CD4-positive, alpha-beta memory T cell (primary cell): ENCODE measurements around the gene GPR52. TPM values are rescaled to one million over a fixed set of nuclear protein-coding genes. Genes with fewer than 3 reads are reported as not detected.
"Not testable (repeated sequence)": the region's sequence is repeated elsewhere in the genome, so short reads cannot be mapped to it uniquely, and the experiment has no call there.

Source experiments
- CTCF ChIA-PET: fragments of 350-600 bp; sonication (Branson Sonifier 250); formaldehyde crosslinking; loops from one replicate; lab custom pipeline; 2021; ENCODE audit warnings: inconsistent platforms; ENCODE audit not compliant: partially characterized antibody; lab: Charles Lee
- POLR2A ChIA-PET: fragments of 350-600 bp; sonication (Branson Sonifier 250); formaldehyde crosslinking; loops from one replicate; lab custom pipeline; 2021; ENCODE audit not compliant: partially characterized antibody; lab: Charles Lee
- DNase-seq, 5 donors: peaks; one replicate each; pipeline versions ENCODE4 v3.0.0 to v3.0.0-alpha.2; 2020 to 2022; ENCODE audit warnings: mixed read lengths in 1 of 5
- H3K27ac ChIP-seq: one replicate; pipeline ENCODE4 v1.7.0; 2013; ENCODE audit warnings: low read depth, low read length
- H3K27me3 ChIP-seq: 2 replicates; pipeline ENCODE4 v1.7.0; 2013; ENCODE audit warnings: mild to moderate bottlenecking, low read length, moderate library complexity; ENCODE audit not compliant: insufficient read depth
- H3K36me3 ChIP-seq: 2 replicates; pipeline ENCODE4 v1.7.0; 2013; ENCODE audit warnings: mild to moderate bottlenecking, low read length, moderate library complexity; ENCODE audit not compliant: insufficient read depth
- H3K4me1 ChIP-seq: 2 replicates; pipeline ENCODE4 v1.7.0; 2013; ENCODE audit warnings: mild to moderate bottlenecking, low read length, moderate library complexity; ENCODE audit not compliant: insufficient read depth
- H3K4me3 ChIP-seq, 2 donors: one replicate each; pipeline ENCODE4 v1.7.0; 2013; ENCODE audit warnings: low read length in 2 of 2, mild to moderate bottlenecking in 1 of 2
- H3K9me3 ChIP-seq, 2 donors: one replicate each; pipeline ENCODE4 v1.7.0; 2013; ENCODE audit warnings: low read length in 2 of 2, control low read depth in 1 of 2; ENCODE audit not compliant: control insufficient read depth in 1 of 2
- H3K27ac Mint-ChIP-seq, 7 donors: one replicate each; pipeline ENCODE4 v1.8.0; 2020 to 2021; ENCODE audit warnings: mixed read lengths in 7 of 7, mild to moderate bottlenecking in 6 of 7, inconsistent platforms in 3 of 7, moderate library complexity in 3 of 7
- H3K27me3 Mint-ChIP-seq, 2 donors: one replicate each; pipeline ENCODE4 v1.8.0; 2020 to 2021; ENCODE audit warnings: mixed read lengths in 2 of 2
- H3K36me3 Mint-ChIP-seq, 2 donors: one replicate each; pipeline ENCODE4 v1.8.0; 2020 to 2021; ENCODE audit warnings: mixed read lengths in 2 of 2, inconsistent platforms in 1 of 2, mild to moderate bottlenecking in 1 of 2
- H3K4me1 Mint-ChIP-seq, 4 donors: one replicate each; pipeline ENCODE4 v1.8.0; 2020 to 2021; ENCODE audit warnings: mixed read lengths in 4 of 4, mild to moderate bottlenecking in 1 of 4
- H3K4me3 Mint-ChIP-seq, 8 donors: one replicate each; pipeline ENCODE4 v1.8.0; 2020 to 2021; ENCODE audit warnings: mixed read lengths in 8 of 8, mild to moderate bottlenecking in 7 of 8, moderate library complexity in 6 of 8, inconsistent platforms in 3 of 8
- H3K9me3 Mint-ChIP-seq, 8 donors: one replicate each; pipeline ENCODE4 v1.8.0; 2020 to 2021; ENCODE audit warnings: mixed read lengths in 8 of 8, mild to moderate bottlenecking in 5 of 8, inconsistent platforms in 3 of 8, moderate library complexity in 1 of 8
- intact Hi-C: fragments of 100-400 bp; cut with micrococcal nuclease; formaldehyde crosslinking; loops from one replicate; pipeline ENCODE4 v1.15.1; 2023
- polyA plus RNA-seq, 2 donors: library from polyadenylated mRNA; unstranded; fragments of 300-500 nt; fragmentation: Illumina TruSeq; gene quantifications; one replicate each; pipeline ENCODE4 v1.2.3, GENCODE V29; 2021
- total RNA-seq, 2 experiments: library from RNA; stranded (reverse); gene quantifications; one replicate each; pipeline ENCODE4 v1.2.3, GENCODE V29; 2021

Gene GPR52
- total and polyA plus RNA-seq, 4 experiments from 2014 or later = 1.6 to 3.4 TPM; not detected in 2

- Mint-ChIP-seq H3K36me3 (peaks cover 5 to 35% of the 10 kb centered on the region in 2 donors), H3K27ac (no peak overlapping the region), H3K27me3 (no peaks in the 10 kb centered on the region), H3K9me3 (peaks cover 0 to 9% (median 3%) of the 10 kb centered on the region in 8 donors), H3K4me1 (peaks cover 24 to 28% (median 25%) of the 10 kb centered on the region in 4 donors), H3K4me3 (no peak overlapping the region)
- H3K36me3 ChIP-seq = no peaks in the 10 kb centered on the region
- ChIA-PET POLR2A (no interaction called here), CTCF (no interaction called here)
- H3K4me3 ChIP-seq = no peak overlapping the region
- H3K27me3 ChIP-seq = no peaks in the 10 kb centered on the region
- no peak overlapping the region for H3K27ac ChIP-seq
- no peaks in the 10 kb centered on the region for H3K4me1 ChIP-seq
- no peak for DNase-seq
- intact Hi-C loops = no loop called here
- H3K9me3 ChIP-seq = no peaks in the 10 kb centered on the region
Measured at GRCh38 chr1:174408146-174408545, 39.6 kb upstream of the GPR52 start.

GRCh38 chr1:174409801-174410200, 38.0 kb upstream of the GPR52 start:
- POLR2A ChIA-PET, intact Hi-C loops, H3K27me3 Mint-ChIP-seq, H3K4me3 Mint-ChIP-seq, H3K27ac ChIP-seq, H3K9me3 Mint-ChIP-seq, H3K27me3 ChIP-seq, H3K4me3 ChIP-seq, H3K4me1 ChIP-seq, H3K36me3 ChIP-seq, H3K27ac Mint-ChIP-seq, CTCF ChIA-PET, DNase-seq, H3K9me3 ChIP-seq: not testable (repeated sequence)
- Mint-ChIP-seq H3K36me3 (peaks cover 5 to 32% of the 10 kb centered on the region in 2 donors), H3K4me1 (peaks cover 27 to 39% (median 37%) of the 10 kb centered on the region in 4 donors)

DNA sequence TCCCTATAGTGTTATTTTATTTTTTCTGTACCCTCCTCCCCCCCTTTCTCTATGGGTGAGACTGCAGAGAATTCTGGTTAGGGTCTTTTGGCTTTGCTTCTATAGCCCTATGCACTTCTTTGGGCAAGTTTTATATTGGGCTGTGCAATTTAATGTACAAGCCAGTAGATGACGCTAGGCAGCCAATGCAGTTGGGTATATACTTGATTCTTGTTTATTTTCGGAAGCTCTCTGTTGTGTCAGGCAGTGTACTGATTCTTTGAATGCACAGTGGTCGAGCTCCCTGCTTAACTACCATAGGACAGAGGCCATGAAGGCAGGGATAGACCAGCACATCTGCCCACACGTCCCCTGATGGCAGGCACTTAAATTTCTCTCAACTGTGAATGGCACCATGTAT, 34.1 kb upstream of the GPR52 start:
- Mint-ChIP-seq H3K9me3 (peaks cover 0 to 9% (median 3%) of the 10 kb centered on the region in 8 donors), H3K4me1 (peaks cover 26 to 43% (median 38%) of the 10 kb centered on the region in 4 donors), H3K4me3 (peak overlapping the region in 6 of 8 donors; percentile 1 to 48 (median 33)), H3K27ac (peak overlapping the region in 1 of 7 donors; percentile 43), H3K27me3 (no peaks in the 10 kb centered on the region), H3K36me3 (peaks cover 2 to 15% of the 10 kb centered on the region in 2 donors)
- H3K36me3 ChIP-seq = no peaks in the 10 kb centered on the region
- H3K27ac ChIP-seq = no peak overlapping the region
- DNase-seq = no peak
- no peak overlapping the region for H3K4me3 ChIP-seq
- intact Hi-C loops = no loop called here
- H3K27me3 ChIP-seq = no peaks in the 10 kb centered on the region
- H3K4me1 ChIP-seq = peaks cover 7% of the 10 kb centered on the region
- H3K9me3 ChIP-seq = no peaks in the 10 kb centered on the region
- CTCF ChIA-PET = no interaction called here
- POLR2A ChIA-PET = no interaction called here

DNA sequence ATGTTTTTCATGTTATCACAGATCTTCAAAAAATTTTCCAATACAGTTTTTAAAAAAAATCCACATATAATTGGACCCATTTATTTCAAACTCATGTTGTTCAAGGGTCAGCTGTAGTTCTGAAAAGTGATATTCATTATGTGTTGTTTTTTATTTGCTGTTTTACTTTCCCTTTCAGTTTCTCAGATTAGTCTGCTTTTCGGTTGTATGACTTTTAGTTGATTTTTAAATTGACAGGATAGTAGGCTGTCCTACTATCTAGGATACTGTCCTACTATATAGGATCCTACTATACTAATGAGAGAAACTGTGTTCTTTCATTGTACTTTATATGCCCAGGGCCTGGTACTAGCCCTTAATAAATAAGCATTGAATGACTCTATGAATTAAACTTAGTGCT, 33.6 kb upstream of the GPR52 start:
- POLR2A ChIA-PET = no interaction called here
- no peak overlapping the region for H3K27ac ChIP-seq
- intact Hi-C loops = no loop called here
- H3K9me3 ChIP-seq = no peaks in the 10 kb centered on the region
- no peaks in the 10 kb centered on the region for H3K27me3 ChIP-seq
- peaks cover 2 to 12% of the 10 kb centered on the region in 2 donors for H3K36me3 Mint-ChIP-seq
- H3K36me3 ChIP-seq = no peaks in the 10 kb centered on the region
- H3K4me3 ChIP-seq = no peak overlapping the region
- H3K4me1 Mint-ChIP-seq = peaks cover 25 to 43% (median 38%) of the 10 kb centered on the region in 4 donors
- H3K27ac Mint-ChIP-seq = peak overlapping the region in 1 of 7 donors; percentile 23
- H3K4me3 Mint-ChIP-seq = peak overlapping the region; percentile 13 to 67 (median 48)
- no peak for DNase-seq
- CTCF ChIA-PET = no interaction called here
- H3K4me1 ChIP-seq = peaks cover 7% of the 10 kb centered on the region
- H3K27me3 Mint-ChIP-seq = no peaks in the 10 kb centered on the region
- H3K9me3 Mint-ChIP-seq = peaks cover 0 to 9% (median 2%) of the 10 kb centered on the region in 8 donors

DNA sequence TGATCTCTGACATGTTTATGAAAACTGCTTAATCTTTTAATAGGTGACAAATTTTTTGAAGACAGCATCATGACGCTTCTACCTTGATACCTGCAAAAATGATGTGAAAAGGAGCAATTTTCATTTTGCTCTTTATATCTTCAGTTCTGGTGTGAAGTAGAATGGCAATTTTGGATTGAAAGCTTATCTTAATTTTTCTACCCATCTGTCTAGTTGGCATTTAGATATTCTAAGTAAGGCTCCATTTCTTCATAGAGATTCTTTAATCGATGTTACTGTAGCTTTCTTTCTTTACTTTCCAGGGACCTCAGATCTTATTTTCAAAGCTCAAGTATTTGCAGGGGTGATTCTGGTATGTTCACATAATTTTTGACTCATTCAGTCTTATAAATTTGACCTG, 32.3 kb upstream of the GPR52 start:
- Histone ChIP-seq H3K27me3 (no peaks in the 10 kb centered on the region), H3K36me3 (no peaks in the 10 kb centered on the region), H3K4me1 (peaks cover 7% of the 10 kb centered on the region), H3K4me3 (no peak overlapping the region), H3K9me3 (no peaks in the 10 kb centered on the region), H3K27ac (no peak overlapping the region)
- ChIA-PET POLR2A (no interaction called here), CTCF (no interaction called here)
- Mint-ChIP-seq H3K4me3 (no peak overlapping the region), H3K36me3 (peaks cover 2 to 6% of the 10 kb centered on the region in 2 donors), H3K4me1 (peaks cover 22 to 43% (median 37%) of the 10 kb centered on the region in 4 donors), H3K9me3 (peaks cover 0 to 4% (median 2%) of the 10 kb centered on the region in 8 donors), H3K27me3 (no peaks in the 10 kb centered on the region), H3K27ac (no peak overlapping the region)
- intact Hi-C loops = no loop called here
- DNase-seq = no peak

DNA sequence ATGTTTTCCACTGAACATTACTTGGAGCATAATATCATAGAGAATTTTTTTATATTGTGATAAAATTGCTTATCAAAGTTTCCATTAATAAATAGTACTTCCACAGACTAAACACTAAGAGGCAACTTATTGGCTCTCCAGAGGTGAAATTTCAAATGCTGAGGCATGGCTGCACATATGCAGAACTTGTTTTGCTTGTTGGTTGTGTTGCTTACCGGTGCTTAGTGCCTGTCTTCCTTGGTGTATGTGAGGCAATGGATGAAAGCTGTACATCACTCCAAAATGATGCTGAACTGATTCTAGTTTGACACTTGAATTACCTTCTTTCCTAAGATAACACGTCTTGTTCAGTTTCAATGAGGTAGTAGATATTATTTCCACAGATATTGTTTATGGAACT, 29.8 kb upstream of the GPR52 start:
- H3K27ac ChIP-seq = no peak overlapping the region
- POLR2A ChIA-PET = no interaction called here
- H3K36me3 Mint-ChIP-seq = peaks cover 2 to 10% of the 10 kb centered on the region in 2 donors
- H3K4me3 ChIP-seq = no peak overlapping the region
- peaks cover 0 to 2% (median 0%) of the 10 kb centered on the region in 8 donors for H3K9me3 Mint-ChIP-seq
- H3K27ac Mint-ChIP-seq = no peak overlapping the region
- no peak for DNase-seq
- H3K4me3 Mint-ChIP-seq = no peak overlapping the region
- no peaks in the 10 kb centered on the region for H3K9me3 ChIP-seq
- H3K4me1 ChIP-seq = peaks cover 7% of the 10 kb centered on the region
- H3K36me3 ChIP-seq = no peaks in the 10 kb centered on the region
- H3K27me3 Mint-ChIP-seq = no peaks in the 10 kb centered on the region
- H3K4me1 Mint-ChIP-seq = peaks cover 11 to 20% (median 16%) of the 10 kb centered on the region in 4 donors
- H3K27me3 ChIP-seq = no peaks in the 10 kb centered on the region
- CTCF ChIA-PET = no interaction called here
- intact Hi-C loops = no loop called here

DNA sequence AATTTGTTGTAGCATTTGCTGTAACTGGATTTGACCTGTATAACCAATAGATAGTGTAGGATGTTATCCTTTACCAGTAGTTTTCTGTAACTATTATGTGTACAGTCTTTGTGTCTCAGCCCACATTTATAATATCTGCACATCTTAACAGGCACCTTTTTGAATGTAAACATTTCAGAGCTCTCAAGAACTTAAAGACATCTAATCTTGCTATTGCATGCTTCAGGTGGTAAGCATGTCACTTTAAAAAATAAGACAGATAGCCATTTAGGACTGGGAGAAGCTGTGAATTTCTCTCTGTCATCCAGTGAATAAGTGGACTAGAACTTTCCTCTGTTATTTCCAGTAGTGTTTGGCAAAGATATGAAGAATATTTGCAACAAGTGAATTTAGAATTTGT, 22.6 kb upstream of the GPR52 start:
- no peaks in the 10 kb centered on the region for H3K36me3 ChIP-seq
- CTCF ChIA-PET = no interaction called here
- POLR2A ChIA-PET = no interaction called here
- intact Hi-C loops = no loop called here
- H3K4me1 Mint-ChIP-seq = peaks cover 2 to 8% (median 6%) of the 10 kb centered on the region in 4 donors
- H3K9me3 Mint-ChIP-seq = no peaks in the 10 kb centered on the region
- no peaks in the 10 kb centered on the region for H3K4me1 ChIP-seq
- H3K27ac Mint-ChIP-seq = no peak overlapping the region
- no peaks in the 10 kb centered on the region for H3K27me3 Mint-ChIP-seq
- no peak for DNase-seq
- no peaks in the 10 kb centered on the region for H3K9me3 ChIP-seq
- peaks cover 0 to 10% of the 10 kb centered on the region in 2 donors for H3K36me3 Mint-ChIP-seq
- no peak overlapping the region for H3K27ac ChIP-seq
- no peaks in the 10 kb centered on the region for H3K27me3 ChIP-seq
- H3K4me3 Mint-ChIP-seq = no peak overlapping the region
- no peak overlapping the region for H3K4me3 ChIP-seq
